ENCODE data around the gene FHAD1. TPM values are rescaled to one million over a fixed set of nuclear protein-coding genes. Genes with fewer than 3 reads are reported as not detected.
"Not testable (repeated sequence)": the region's sequence is repeated elsewhere in the genome, so short reads cannot be mapped to it uniquely, and the experiment has no call there.

The FHAD1 gene
- total RNA-seq, 2 donors from 2014 or later = not detected

DNA sequence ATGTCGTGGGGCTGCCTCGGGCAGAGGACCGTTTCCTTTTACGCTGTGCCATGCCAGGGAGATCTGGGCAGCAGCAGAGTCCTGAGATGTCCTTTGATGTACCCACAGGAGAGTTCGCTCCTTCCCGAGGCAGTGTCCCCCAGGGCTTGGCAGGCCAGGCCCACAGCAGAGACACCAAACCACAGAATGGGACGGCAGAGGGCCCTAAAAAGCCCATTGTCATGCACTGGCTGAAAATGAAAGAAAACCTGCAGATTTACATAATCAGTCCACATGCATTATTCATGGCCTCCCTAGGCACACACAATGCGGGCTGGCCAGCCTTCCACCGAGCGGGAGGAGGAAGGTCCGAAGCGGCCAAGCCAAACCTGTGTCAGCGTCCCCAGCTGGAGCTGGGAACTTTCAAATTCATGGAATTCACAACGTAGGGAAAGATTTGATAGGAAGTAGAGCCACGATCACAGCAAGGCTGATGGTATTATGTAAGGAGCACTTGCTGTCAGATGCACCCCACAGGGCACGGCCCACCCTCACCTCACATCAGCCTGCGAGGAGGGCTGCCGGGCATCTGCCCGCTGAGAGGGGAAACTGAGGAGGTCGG is 137.4 kb downstream of the FHAD1 start:
- Mint-ChIP-seq H3K4me3 (peak overlapping the region; percentile 39), H3K27ac (no peak overlapping the region), H3K4me1 (peaks cover 6% of the 10 kb centered on the region), H3K27me3 (peaks cover 51% of the 10 kb centered on the region), H3K36me3 (ENCODE audit: low read depth) (no peaks in the 10 kb centered on the region)
- no peak for DNase-seq
- ATAC-seq = peak; percentile 39
- no peaks in the 10 kb centered on the region for H3K9me3 ChIP-seq (ENCODE audit: control insufficient read depth, low read length, poor library complexity, severe bottlenecking)

DNA sequence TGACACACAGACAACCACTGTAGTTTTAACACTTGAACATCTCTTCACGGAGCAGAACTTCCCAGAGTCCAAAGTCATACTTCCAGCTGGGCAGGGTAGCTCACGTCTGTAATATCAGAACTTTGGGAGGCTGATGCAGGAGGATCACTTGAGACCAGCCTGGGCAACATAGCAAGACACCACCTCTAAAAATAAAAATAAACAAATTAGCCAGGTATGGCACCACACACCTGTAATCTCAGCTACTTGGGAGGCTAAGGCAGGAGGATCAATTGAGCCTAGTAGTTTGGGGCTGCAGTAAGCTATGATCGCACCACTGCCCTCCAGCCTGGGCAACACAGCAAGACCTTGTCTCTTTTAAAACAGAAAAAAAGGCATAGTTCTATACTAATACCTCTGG is 138.4 kb downstream of the FHAD1 start:
- Mint-ChIP-seq H3K27me3 (peaks cover 45% of the 10 kb centered on the region), H3K27ac (no peak overlapping the region), H3K4me1 (peaks cover 4% of the 10 kb centered on the region), H3K4me3 (no peak overlapping the region), H3K36me3 (ENCODE audit: low read depth) (no peaks in the 10 kb centered on the region)
- no peaks in the 10 kb centered on the region for H3K9me3 ChIP-seq (ENCODE audit: control insufficient read depth, low read length, poor library complexity, severe bottlenecking)
- DNase-seq = no peak
- ATAC-seq = no peak

- Mint-ChIP-seq H3K36me3 (ENCODE audit: low read depth) (no peaks in the 10 kb centered on the region), H3K4me3 (no peak overlapping the region), H3K27me3 (peaks cover 45% of the 10 kb centered on the region), H3K27ac (no peak overlapping the region), H3K4me1 (peaks cover 4% of the 10 kb centered on the region)
- DNase-seq (no peak), ATAC-seq (no peak)
- no peaks in the 10 kb centered on the region for H3K9me3 ChIP-seq (ENCODE audit: control insufficient read depth, low read length, poor library complexity, severe bottlenecking)
Measured at GRCh38 chr1:15386164-15386749, 139.2 kb downstream of the FHAD1 start.

DNA sequence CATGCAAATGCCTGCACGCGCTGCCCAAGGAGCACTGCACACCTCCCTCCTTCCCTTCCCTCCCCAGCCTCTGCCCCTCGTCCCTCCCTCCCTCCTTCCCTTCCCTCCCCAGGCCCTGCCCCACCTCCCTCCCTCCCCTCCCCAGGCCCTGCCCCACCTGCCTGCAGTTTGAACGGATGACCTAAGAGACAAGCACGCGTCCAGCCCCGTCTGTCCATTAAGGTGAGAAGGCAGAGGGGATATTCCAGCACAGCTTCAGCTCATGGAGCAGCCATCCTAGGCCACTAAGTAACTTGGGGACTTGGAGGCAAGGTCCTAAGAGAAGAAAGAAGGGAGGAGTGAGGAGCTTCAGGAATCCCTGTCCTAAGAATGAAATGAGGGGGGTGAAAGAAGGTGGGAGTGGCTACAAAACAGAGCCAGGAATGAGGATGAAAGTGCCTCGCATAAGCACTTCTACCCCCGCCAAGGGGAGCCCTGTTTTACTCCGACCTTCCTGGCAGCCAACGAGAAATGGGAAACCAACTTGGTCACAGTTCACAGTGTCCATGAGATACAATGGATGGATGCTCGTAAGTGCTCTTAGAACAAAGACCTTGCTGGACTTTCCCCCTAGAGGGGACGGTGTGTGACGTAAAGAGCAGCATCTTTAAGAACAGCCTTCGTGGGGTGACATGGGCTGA is 141.3 kb downstream of the FHAD1 start:
- H3K9me3 ChIP-seq (ENCODE audit: control insufficient read depth, low read length, poor library complexity, severe bottlenecking) = no peaks in the 10 kb centered on the region
- ATAC-seq (no peak), DNase-seq (no peak)
- Mint-ChIP-seq H3K27ac (no peak overlapping the region), H3K36me3 (ENCODE audit: low read depth) (no peaks in the 10 kb centered on the region), H3K27me3 (peaks cover 28% of the 10 kb centered on the region), H3K4me3 (no peak overlapping the region), H3K4me1 (peaks cover 4% of the 10 kb centered on the region)

DNA sequence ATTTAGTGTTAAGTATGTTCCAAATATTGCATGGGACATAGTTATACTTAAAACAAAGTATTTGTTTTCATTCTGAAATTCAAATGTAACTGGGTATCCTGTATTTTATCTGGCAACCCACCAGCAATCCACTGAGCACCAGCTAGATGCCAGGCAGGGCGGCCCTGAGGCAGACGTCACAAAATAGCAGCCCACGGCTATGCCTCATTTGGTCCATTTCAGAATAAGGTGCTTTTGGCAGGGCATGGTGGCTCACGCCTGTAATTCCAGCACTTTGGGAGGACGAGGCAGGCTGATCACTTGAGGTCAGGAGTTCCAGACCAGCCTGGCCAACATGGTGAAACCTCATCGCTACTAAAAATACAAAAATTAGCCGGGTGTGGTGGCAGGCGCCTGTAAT is 142.8 kb downstream of the FHAD1 start:
- H3K4me1 Mint-ChIP-seq; DNase-seq; ATAC-seq; H3K36me3 Mint-ChIP-seq (ENCODE audit: low read depth); H3K4me3 Mint-ChIP-seq; H3K9me3 ChIP-seq (ENCODE audit: control insufficient read depth, low read length, poor library complexity, severe bottlenecking): not testable (repeated sequence)
- H3K27ac Mint-ChIP-seq = peak overlapping the region; percentile 41
- H3K27me3 Mint-ChIP-seq = peaks cover 23% of the 10 kb centered on the region

DNA sequence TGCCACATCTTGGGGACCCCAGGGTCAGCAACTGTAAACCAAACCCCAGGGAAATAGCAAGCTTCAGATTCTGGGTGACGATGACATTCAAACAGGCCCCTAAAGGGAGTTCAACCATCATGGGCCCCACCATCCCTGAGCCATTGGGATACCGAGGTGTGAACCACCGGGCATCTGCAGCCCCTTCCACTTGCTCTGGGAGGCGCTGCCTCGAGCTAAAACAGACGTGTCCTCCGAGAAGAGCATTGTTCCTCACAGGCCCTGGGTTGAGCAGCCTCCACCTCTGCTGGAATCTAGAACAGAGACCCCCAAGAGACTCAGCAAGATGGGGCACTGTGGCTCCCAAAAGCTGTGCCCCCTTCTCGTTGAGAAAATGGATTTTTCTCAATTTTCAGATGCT is 143.6 kb downstream of the FHAD1 start:
- Mint-ChIP-seq H3K36me3 (ENCODE audit: low read depth) (no peaks in the 10 kb centered on the region), H3K27ac (no peak overlapping the region), H3K4me1 (no peaks in the 10 kb centered on the region), H3K27me3 (peaks cover 16% of the 10 kb centered on the region), H3K4me3 (no peak overlapping the region)
- ATAC-seq (no peak), DNase-seq (no peak)
- H3K9me3 ChIP-seq (ENCODE audit: control insufficient read depth, low read length, poor library complexity, severe bottlenecking) = no peaks in the 10 kb centered on the region

DNA sequence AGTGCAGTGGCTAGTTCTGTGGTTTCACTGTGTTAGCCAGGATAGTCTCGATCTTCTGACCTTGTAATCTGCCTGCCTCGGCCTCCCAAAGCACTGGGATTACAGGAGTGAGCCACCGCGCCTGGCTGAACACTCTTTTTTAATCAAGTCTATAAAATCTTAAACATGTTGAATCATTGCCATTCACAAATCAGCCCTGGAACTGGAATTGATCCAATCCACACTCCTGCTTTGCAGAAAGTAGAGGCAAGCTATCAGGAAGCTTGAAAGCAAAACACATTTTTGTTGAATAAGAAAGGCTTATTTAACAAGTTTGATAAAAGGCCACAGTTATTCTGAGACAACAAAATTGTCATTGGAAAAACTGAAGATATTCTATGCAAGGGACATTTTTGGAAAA is 144.3 kb downstream of the FHAD1 start:
- no peak for ATAC-seq
- Mint-ChIP-seq H3K27me3 (peaks cover 16% of the 10 kb centered on the region), H3K36me3 (ENCODE audit: low read depth) (no peaks in the 10 kb centered on the region), H3K4me3 (no peak overlapping the region), H3K27ac (no peak overlapping the region), H3K4me1 (no peaks in the 10 kb centered on the region)
- no peaks in the 10 kb centered on the region for H3K9me3 ChIP-seq (ENCODE audit: control insufficient read depth, low read length, poor library complexity, severe bottlenecking)
- no peak for DNase-seq

GRCh38 chr1:15393475-15394257 is 146.6 kb downstream of the FHAD1 start:
- Mint-ChIP-seq H3K27ac (no peak overlapping the region), H3K4me1 (no peaks in the 10 kb centered on the region), H3K27me3 (peaks cover 5% of the 10 kb centered on the region), H3K4me3 (no peak overlapping the region), H3K36me3 (ENCODE audit: low read depth) (no peaks in the 10 kb centered on the region)
- no peak for ATAC-seq
- DNase-seq = no peak
- no peaks in the 10 kb centered on the region for H3K9me3 ChIP-seq (ENCODE audit: control insufficient read depth, low read length, poor library complexity, severe bottlenecking)

DNA sequence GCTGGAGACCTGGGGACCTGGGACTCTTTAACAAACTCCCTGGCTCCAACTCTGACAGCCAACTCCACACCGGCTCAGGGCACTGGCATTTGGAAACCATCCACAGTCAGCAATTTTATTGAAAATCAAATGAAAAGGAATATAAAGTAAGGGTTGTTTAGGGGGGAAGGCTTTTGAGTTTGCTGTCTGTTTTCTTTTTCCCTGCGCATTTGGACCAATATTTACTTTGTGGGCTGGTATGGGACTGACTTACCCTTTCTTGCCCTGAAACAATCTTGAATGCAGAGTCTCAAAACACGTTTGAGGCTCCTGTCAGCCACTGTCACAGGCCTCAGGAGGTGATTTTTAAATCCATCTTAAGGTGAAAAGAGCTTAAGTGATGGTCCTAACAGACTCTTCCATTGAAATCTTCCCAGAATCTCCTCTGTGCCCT is 147.3 kb downstream of the FHAD1 start:
- Mint-ChIP-seq H3K27ac (no peak overlapping the region), H3K27me3 (peaks cover 5% of the 10 kb centered on the region), H3K4me1 (no peaks in the 10 kb centered on the region), H3K4me3 (no peak overlapping the region), H3K36me3 (ENCODE audit: low read depth) (no peaks in the 10 kb centered on the region)
- ATAC-seq (no peak), DNase-seq (no peak)
- no peaks in the 10 kb centered on the region for H3K9me3 ChIP-seq (ENCODE audit: control insufficient read depth, low read length, poor library complexity, severe bottlenecking)

DNA sequence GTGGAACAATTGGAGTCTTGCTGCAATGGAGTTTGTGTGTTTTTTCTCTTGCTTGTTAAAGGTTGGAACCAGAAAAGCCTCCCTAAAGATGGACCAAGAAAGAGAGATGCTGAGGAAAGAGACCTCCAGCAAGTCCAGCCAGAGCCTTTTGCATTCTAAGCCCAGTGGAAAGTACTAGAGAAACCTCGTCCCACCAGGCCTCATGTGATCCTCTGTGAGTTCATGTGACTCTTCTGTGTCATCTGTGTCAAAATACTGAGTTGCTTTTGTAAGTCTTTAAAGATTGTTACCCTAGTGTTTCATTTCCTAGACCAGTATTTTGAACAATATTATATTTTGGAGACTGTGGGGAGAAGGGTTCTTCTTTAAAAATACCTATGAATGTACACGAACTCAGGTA is 150.2 kb downstream of the FHAD1 start:
- H3K36me3 Mint-ChIP-seq (ENCODE audit: low read depth) = no peaks in the 10 kb centered on the region
- H3K27me3 Mint-ChIP-seq = peaks cover 5% of the 10 kb centered on the region
- no peaks in the 10 kb centered on the region for H3K4me1 Mint-ChIP-seq

GRCh38 chr1:15399710-15400109 is 152.7 kb downstream of the FHAD1 start:
- H3K4me1 Mint-ChIP-seq = no peaks in the 10 kb centered on the region
- DNase-seq (no peak), ATAC-seq (no peak)

More for the DNA sequence above, 150.2 kb downstream of the FHAD1 start:
- no peak for ATAC-seq
- no peak overlapping the region for H3K27ac Mint-ChIP-seq
- no peaks in the 10 kb centered on the region for H3K9me3 ChIP-seq (ENCODE audit: control insufficient read depth, low read length, poor library complexity, severe bottlenecking)
- no peak overlapping the region for H3K4me3 Mint-ChIP-seq
- no peak for DNase-seq

GRCh38 chr1:15400627-15401026 is 153.6 kb downstream of the FHAD1 start:
- DNase-seq (no peak), ATAC-seq (no peak)
- Mint-ChIP-seq H3K4me3 (no peak overlapping the region), H3K36me3 (ENCODE audit: low read depth) (no peaks in the 10 kb centered on the region), H3K4me1 (peaks cover 2% of the 10 kb centered on the region), H3K27ac (no peak overlapping the region), H3K27me3 (no peaks in the 10 kb centered on the region)
- no peaks in the 10 kb centered on the region for H3K9me3 ChIP-seq (ENCODE audit: control insufficient read depth, low read length, poor library complexity, severe bottlenecking)

More at GRCh38 chr1:15399710-15400109, 152.7 kb downstream of the FHAD1 start:
- H3K36me3 Mint-ChIP-seq (ENCODE audit: low read depth) = no peaks in the 10 kb centered on the region
- H3K27ac Mint-ChIP-seq = no peak overlapping the region
- H3K27me3 Mint-ChIP-seq = peaks cover 1% of the 10 kb centered on the region
- H3K9me3 ChIP-seq (ENCODE audit: control insufficient read depth, low read length, poor library complexity, severe bottlenecking) = no peaks in the 10 kb centered on the region
- H3K4me3 Mint-ChIP-seq = no peak overlapping the region

DNA sequence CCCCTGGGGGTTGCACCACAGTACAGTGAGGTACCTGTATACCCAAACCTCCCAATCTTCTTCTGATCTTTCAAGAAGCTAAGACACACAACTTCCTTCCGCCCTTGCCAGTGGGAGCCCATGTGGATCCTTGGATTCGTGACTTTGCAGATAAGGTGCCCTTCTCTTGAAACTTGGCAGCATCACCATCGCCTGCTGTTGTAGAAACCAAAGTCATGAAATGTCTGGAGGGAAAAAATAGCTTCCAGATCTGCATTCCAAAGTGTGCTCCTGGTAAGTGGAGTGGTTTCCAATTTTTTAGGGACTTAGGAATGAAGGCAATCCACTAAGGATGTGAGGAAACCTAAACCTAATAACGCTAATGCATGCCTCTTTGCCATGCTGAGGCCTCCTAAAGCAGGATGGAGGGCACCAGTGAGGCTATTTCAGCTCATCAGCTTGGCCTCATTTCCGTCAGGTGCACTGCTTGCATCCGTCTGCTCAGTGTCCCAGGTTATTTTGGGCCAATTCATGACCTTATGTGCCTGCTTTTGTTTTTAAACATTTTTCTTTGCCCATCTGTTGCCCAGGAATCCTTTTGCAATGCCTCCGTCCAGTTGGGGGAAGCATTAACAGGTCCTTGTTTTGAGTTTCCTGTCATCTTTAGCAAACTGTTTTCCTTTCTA is 154.5 kb downstream of the FHAD1 start:
- H3K27me3 Mint-ChIP-seq = no peaks in the 10 kb centered on the region
- no peak for ATAC-seq
- H3K4me3 Mint-ChIP-seq = no peak overlapping the region
- no peak overlapping the region for H3K27ac Mint-ChIP-seq
- no peaks in the 10 kb centered on the region for H3K36me3 Mint-ChIP-seq (ENCODE audit: low read depth)
- DNase-seq = no peak
- peaks cover 2% of the 10 kb centered on the region for H3K4me1 Mint-ChIP-seq
- no peaks in the 10 kb centered on the region for H3K9me3 ChIP-seq (ENCODE audit: control insufficient read depth, low read length, poor library complexity, severe bottlenecking)
